Embryonic facial prominence (tissue), 1 donor: ENCODE data around the gene TMEM95.
A peak's percentile ranks its signal among the peaks of the same experiment; 100 is the strongest.
"Not testable (repeated sequence)": the region's sequence is repeated elsewhere in the genome, so short reads cannot be mapped to it uniquely, and the experiment has no call there.

Experiments used
- DNase-seq: peaks from one replicate; pipeline ENCODE4 v3.0.0-alpha.2; 2016; ENCODE audit errors: extremely low spot score

TMEM95 gene

GRCh38 chr17:7323731-7324437 lies 31.1 kb upstream of the TMEM95 start:
- no peak for DNase-seq

GRCh38 chr17:7324438-7324779 lies 30.5 kb upstream of the TMEM95 start:
- DNase-seq, result no peak

- DNase-seq, result no peak
Measured at GRCh38 chr17:7325031-7325528, 29.9 kb upstream of the TMEM95 start.

DNA sequence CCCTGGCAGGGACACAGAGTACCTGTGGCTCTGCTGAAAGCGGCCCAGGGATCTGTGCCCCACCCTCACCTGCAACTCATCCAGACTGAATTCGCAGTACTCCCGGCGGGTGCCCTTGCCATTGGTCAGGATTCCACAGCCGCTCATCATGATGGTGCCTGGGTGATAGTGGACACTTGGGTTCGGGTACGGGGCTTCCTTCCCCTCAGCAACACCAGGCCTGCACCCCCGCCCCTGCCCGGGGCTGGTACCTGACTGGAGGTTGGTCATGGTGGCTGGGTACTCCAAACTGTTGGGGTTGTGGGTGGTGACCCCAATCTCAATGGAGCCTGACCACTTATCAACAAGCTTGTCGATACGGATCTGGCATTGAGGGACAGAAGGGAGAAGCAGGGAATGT lies 28.8 kb upstream of the TMEM95 start:
- no peak for DNase-seq

DNA sequence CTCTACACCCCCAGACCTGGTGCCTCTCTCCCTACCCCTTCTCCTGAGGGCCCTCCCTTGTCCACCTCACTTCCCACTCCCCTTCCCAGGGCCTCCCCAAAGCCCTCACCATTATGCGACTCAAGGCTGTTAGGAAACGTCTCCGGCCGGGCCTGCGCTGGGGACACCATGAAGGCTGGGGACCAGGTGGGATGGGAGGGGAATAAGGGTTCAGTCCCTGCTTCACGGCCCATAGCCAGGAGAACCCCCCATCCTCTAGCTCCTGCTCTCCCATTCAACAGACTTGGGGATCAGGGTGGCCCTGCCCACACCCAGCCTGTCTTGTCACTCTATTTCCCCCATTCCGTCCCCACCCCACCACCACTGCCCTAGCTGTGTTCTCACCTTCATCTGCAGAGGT lies 27.9 kb upstream of the TMEM95 start:
- DNase-seq, result no peak

- DNase-seq, result no peak
Measured at GRCh38 chr17:7327501-7327900, 27.5 kb upstream of the TMEM95 start.

DNA sequence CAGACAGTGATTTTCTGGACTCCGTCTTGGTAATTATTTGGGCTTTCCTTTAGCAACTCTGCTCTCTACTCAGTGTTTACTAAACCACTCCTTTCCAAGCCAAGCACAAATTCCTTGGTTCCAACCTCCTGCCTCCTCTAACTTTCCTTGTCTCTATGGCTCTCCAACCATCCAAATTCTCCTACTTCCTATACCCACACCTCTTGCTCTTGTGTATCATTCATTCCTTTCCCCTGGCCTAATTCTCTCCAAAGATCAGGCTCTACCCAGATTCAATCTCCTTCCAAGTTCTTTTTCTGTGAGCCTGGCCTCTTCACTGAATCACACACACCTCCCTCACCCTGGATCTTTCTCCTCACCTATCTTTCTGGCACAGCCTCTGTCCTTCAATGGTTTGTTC lies 26.9 kb upstream of the TMEM95 start:
- no peak for DNase-seq

- no peak for DNase-seq
Measured at GRCh38 chr17:7328840-7329373, 26.0 kb upstream of the TMEM95 start, which contains the start of gene NEURL4. TSS of gene NEURL4 (minus strand) at chr17:7329335. CDS start at chr17:7329312, 23 bp downstream.

GRCh38 chr17:7329374-7329996 lies 25.5 kb upstream of the TMEM95 start:
- peak; percentile 98 for DNase-seq

- peak; percentile 79 for DNase-seq
Measured at GRCh38 chr17:7329997-7330637, 24.8 kb upstream of the TMEM95 start.

DNA sequence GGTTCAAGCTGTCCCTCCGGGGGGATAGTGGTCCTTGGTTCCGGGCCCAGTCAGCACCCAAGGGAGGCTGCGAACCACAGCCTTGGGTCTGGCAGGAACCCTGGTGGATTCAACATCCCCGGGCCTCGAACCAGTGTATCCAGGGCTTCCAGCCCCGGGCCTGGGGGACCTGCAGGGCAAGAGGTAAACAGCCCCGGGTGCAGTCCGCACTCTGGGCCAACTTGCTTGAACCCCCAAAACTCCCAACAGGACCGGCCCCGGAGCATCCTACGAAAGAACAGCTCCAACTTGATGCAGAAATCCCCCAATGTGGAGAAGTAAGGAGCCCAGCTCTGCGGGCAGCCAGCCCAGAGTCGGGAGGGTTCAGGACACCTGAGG lies 24.3 kb upstream of the TMEM95 start:
- DNase-seq, result no peak

GRCh38 chr17:7332111-7332510 lies 22.8 kb upstream of the TMEM95 start:
- DNase-seq, result no peak

- not testable (repeated sequence) for DNase-seq
Measured at GRCh38 chr17:7332600-7333069, 22.3 kb upstream of the TMEM95 start.

- no peak for DNase-seq
Measured at GRCh38 chr17:7334938-7335538, 19.9 kb upstream of the TMEM95 start.

DNA sequence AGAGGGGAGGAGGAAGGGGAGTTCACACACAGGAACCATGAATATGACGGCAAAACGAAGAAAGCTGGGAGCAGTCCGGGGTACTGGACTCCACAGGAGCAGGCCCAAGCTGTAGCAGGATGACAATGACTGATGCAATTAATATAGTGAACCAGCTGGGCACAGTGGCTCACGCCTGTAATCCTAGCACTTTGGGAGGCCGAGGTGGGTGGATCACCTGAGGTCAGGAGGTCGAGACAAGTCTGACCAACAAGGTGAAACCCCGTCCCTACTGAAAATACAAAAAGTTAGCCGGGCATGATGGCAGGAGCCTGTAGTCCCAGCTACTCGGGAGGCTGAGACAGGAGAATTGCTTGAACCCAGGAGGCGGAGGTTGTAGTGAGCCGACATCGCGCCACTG lies 19.2 kb upstream of the TMEM95 start:
- DNase-seq, result not testable (repeated sequence)

DNA sequence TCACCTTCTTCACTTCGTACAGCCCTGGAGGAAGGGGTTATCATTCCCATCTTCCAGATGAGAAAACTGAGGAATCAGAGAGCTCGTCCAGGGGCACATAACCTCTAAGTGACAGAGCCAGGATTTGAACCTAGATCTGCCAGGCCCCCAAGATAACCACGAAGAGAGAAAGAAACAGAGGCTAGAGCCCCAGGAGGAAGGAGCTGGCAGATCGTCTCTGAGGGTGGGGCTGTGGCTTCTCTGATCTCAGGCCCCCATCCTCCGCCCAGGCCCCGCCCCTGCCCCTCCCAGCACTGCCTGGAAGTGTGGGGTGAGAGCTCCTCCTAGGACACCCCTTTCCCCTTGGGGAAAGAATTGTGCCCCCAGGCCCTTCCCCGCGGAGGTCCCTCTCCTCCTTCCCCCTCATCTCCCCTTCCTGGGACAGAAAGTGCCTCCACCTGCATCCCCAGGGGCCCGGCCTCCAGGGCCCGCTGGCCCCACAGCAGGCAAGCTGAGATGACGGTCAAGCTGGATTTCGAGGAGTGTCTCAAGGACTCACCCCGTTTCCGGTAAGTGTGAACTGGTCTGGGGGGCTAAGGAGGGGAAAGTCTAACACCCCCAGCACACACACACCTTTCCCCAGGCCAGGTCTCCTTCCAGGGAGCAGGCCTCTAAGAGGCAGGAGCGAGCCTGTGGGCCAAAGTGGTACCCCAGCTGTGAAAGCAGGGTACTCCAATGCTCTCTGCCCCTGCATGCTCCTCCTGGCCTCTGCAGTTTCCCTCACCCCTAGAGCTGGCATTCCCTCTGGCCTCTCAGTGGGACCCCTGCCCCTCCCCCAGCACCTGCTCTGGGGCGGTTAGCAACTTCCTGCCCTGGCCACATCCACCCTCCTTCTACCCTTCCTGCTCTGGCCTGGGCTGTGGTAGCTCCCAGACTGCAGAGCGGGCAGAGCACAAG lies 18.4 kb upstream of the TMEM95 start, which contains the start of gene ACAP1:
Gene ACAP1, plus strand, starts transcription at position 290 of the 936 bp plus-strand sequence. Its CDS starts 206 bp downstream, at position 496.
- DNase-seq, result no peak

GRCh38 chr17:7337600-7337999 lies 17.4 kb upstream of the TMEM95 start:
- not testable (repeated sequence) for DNase-seq

GRCh38 chr17:7340179-7340578 lies 14.8 kb upstream of the TMEM95 start:
- no peak for DNase-seq

GRCh38 chr17:7341842-7342241 lies 13.1 kb upstream of the TMEM95 start:
- DNase-seq, result no peak

- no peak for DNase-seq
Measured at GRCh38 chr17:7343250-7343649, 11.7 kb upstream of the TMEM95 start.
